Stimulated activated CD4-positive, alpha-beta T cell treated with anti-CD3 and anti-CD28 coated beads, TNF-alpha, amount 100 ng/mL, for 24 hours (primary cell): Measurements from ENCODE around the gene DENND11.
A peak's percentile ranks its signal among the peaks of the same experiment; 100 is the strongest.

Source experiments
- DNase-seq, 3 experiments: peaks; one replicate each; pipeline ENCODE4 v3.0.0-alpha.2; 2020; ENCODE audit warnings: low read depth in 3 of 3

DENND11 gene

GRCh38 chr7:141702047-141702567 is at the start of gene DENND11:
Gene DENND11, minus strand, starts transcription at chr7:141702166. Its CDS starts 13 bp downstream, at chr7:141702153.
- DNase-seq = peak; percentile 8 to 44 (median 16)

GRCh38 chr7:141748396-141748795 is 46.4 kb upstream of the DENND11 start:
- DNase-seq = no peak

- DNase-seq = no peak
Observed at GRCh38 chr7:141744131-141744530, 42.2 kb upstream of the DENND11 start.

- no peak for DNase-seq
Observed at GRCh38 chr7:141742229-141742628, 40.3 kb upstream of the DENND11 start.

GRCh38 chr7:141739250-141739649 is 37.3 kb upstream of the DENND11 start:
- DNase-seq = no peak

- DNase-seq = no peak
Observed at GRCh38 chr7:141738592-141739013, 36.6 kb upstream of the DENND11 start.

- DNase-seq = peak; percentile 80 to 90 (median 89)
Observed at GRCh38 chr7:141737836-141738591, 36.0 kb upstream of the DENND11 start, which contains the start of gene SSBP1. Gene SSBP1, plus strand, starts transcription at chr7:141738358. Its CDS starts 809 bp downstream, at chr7:141739167.

- no peak for DNase-seq
Observed at GRCh38 chr7:141737118-141737835, 35.3 kb upstream of the DENND11 start.

GRCh38 chr7:141731476-141732149 is 29.6 kb upstream of the DENND11 start:
- no peak for DNase-seq

GRCh38 chr7:141729020-141729419 is 27.1 kb upstream of the DENND11 start:
- no peak for DNase-seq

- no peak for DNase-seq
Observed at GRCh38 chr7:141722529-141722928, 20.6 kb upstream of the DENND11 start.

- DNase-seq = no peak
Observed at GRCh38 chr7:141717450-141717849, 15.5 kb upstream of the DENND11 start.

- DNase-seq = no peak
Observed at GRCh38 chr7:141715794-141716689, 14.1 kb upstream of the DENND11 start.

GRCh38 chr7:141715018-141715417 is 13.1 kb upstream of the DENND11 start:
- DNase-seq = no peak

GRCh38 chr7:141714571-141714970 is 12.6 kb upstream of the DENND11 start:
- no peak for DNase-seq

GRCh38 chr7:141713890-141714289 is 11.9 kb upstream of the DENND11 start:
- DNase-seq = no peak

GRCh38 chr7:141712603-141713255 is 10.8 kb upstream of the DENND11 start:
- DNase-seq = no peak

- no peak for DNase-seq
Observed at GRCh38 chr7:141710301-141710700, 8.3 kb upstream of the DENND11 start.

GRCh38 chr7:141709749-141710148 is 7.8 kb upstream of the DENND11 start:
- no peak for DNase-seq

GRCh38 chr7:141709318-141709717 is 7.4 kb upstream of the DENND11 start:
- DNase-seq = no peak

GRCh38 chr7:141708351-141708750 is 6.4 kb upstream of the DENND11 start, which contains the start of gene WEE2:
Gene WEE2, plus strand, starts transcription at chr7:141708353. Its CDS starts 406 bp downstream, at chr7:141708759.
- DNase-seq = no peak
